Measurements from ENCODE around the gene ARMH3. TPM values are rescaled to one million over a fixed set of nuclear protein-coding genes. Genes with fewer than 3 reads are reported as not detected.
"Not testable (repeated sequence)": the region's sequence is repeated elsewhere in the genome, so short reads cannot be mapped to it uniquely, and the experiment has no call there.

Gene ARMH3
- total RNA-seq, 1 donor from 2014 or later: 34.4 TPM

DNA sequence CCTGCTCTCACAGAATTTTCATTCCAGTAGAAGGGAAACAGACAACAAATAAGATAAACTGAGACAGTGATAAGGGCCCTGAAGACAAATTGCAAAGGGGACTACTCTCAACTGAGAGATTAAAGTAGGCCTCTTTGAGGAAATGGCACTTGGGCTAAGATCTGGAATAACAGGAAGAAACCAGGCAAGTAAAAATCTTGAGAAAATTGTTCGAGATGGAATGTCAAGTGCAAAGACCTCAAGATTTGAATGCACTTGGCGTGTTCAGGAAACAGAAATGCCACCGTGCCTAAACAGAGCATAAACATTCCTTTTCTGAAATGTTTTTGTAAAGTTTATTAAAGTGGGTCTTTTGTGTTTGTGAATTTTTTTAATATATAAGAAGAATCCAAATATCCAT, 10.7 kb downstream of the ARMH3 start:
- H3K27ac Mint-ChIP-seq: peak overlapping the region; percentile 60
- TF ChIP-seq, protein P1, sequence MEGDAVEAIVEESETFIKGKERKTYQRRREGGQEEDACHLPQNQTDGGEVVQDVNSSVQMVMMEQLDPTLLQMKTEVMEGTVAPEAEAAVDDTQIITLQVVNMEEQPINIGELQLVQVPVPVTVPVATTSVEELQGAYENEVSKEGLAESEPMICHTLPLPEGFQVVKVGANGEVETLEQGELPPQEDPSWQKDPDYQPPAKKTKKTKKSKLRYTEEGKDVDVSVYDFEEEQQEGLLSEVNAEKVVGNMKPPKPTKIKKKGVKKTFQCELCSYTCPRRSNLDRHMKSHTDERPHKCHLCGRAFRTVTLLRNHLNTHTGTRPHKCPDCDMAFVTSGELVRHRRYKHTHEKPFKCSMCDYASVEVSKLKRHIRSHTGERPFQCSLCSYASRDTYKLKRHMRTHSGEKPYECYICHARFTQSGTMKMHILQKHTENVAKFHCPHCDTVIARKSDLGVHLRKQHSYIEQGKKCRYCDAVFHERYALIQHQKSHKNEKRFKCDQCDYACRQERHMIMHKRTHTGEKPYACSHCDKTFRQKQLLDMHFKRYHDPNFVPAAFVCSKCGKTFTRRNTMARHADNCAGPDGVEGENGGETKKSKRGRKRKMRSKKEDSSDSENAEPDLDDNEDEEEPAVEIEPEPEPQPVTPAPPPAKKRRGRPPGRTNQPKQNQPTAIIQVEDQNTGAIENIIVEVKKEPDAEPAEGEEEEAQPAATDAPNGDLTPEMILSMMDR (IDR thresholded peaks at IDR 0.05; ENCODE audit: unreplicated experiment): no peak
- peaks cover 18% of the 10 kb centered on the region for H3K4me1 Mint-ChIP-seq (ENCODE audit: low read depth)
- H3K4me3 Mint-ChIP-seq (ENCODE audit: low read depth): no peak overlapping the region
- H3K36me3 Mint-ChIP-seq (ENCODE audit: insufficient read depth): no peaks in the 10 kb centered on the region
- no peaks in the 10 kb centered on the region for H3K9me3 Mint-ChIP-seq (ENCODE audit: low read depth)
- H3K27me3 Mint-ChIP-seq: no peaks in the 10 kb centered on the region
- DNase-seq (ENCODE audit: low spot score, unreplicated experiment): no peak

DNA sequence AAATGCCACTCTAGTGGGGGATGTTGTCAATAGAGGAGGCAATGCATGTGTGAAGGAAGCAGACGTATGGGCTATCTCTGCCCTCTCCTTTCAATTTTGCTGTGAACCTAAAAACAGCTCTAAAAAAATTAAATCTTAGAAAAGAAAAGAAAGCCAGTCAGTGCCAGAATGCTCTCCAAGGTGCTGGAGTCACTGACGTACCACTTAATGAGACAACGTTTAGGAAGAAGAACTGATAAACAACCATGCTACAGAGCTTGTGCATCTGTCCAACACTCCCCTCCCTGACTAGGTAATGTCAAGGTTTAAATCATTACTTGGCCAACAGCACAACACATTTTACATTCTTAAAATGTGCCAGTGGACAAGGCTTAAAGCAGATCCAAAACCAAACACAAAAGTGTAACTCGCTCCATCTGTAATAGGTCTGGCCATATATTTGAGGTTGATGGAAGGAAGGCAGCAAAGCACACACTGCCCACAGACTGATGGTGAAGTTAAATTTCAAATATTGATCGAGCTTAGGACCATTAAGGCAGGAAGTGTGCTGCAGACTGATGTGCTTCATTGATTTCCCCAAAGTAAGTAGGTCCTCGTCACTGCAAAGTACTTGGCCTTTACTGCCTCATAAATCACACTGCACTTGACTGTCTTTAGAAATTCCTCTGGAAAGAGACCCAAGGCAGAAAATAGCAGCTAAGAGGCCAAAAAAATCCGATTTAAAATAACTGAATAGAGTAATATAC, 15.5 kb downstream of the ARMH3 start:
- H3K36me3 Mint-ChIP-seq (ENCODE audit: insufficient read depth): peaks cover 16% of the 10 kb centered on the region
- DNase-seq (ENCODE audit: low spot score, unreplicated experiment): no peak
- H3K27me3 Mint-ChIP-seq: no peaks in the 10 kb centered on the region
- no peaks in the 10 kb centered on the region for H3K9me3 Mint-ChIP-seq (ENCODE audit: low read depth)
- no peak overlapping the region for H3K27ac Mint-ChIP-seq
- H3K4me1 Mint-ChIP-seq (ENCODE audit: low read depth): peaks cover 21% of the 10 kb centered on the region
- TF ChIP-seq, protein P1 (IDR thresholded peaks at IDR 0.05; ENCODE audit: unreplicated experiment): no peak
- no peak overlapping the region for H3K4me3 Mint-ChIP-seq (ENCODE audit: low read depth)

DNA sequence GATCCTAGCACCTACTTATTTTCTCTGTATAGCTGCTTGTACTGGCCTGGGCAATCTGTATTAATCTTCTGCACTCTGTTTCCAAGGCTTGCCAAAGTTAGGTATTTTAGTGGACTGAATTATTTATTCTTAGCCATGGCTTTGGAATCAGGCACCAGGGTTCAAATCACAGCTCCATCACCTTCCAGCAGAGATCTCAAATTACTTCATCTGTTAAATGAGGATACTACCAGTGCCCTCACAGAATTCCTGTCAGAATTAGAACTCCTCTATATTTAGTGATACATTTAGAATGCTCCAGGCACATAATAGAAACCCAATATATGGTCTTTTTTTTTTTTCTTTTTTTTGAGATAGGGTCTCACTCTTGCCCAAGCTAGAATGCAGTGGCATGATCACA, 17.6 kb downstream of the ARMH3 start:
- DNase-seq (ENCODE audit: low spot score, unreplicated experiment): no peak
- Mint-ChIP-seq H3K4me3 (ENCODE audit: low read depth) (no peak overlapping the region), H3K4me1 (ENCODE audit: low read depth) (peaks cover 13% of the 10 kb centered on the region), H3K9me3 (ENCODE audit: low read depth) (no peaks in the 10 kb centered on the region), H3K27ac (no peak overlapping the region), H3K36me3 (ENCODE audit: insufficient read depth) (peaks cover 16% of the 10 kb centered on the region), H3K27me3 (no peaks in the 10 kb centered on the region)
- TF ChIP-seq, protein P1 (IDR thresholded peaks at IDR 0.05; ENCODE audit: unreplicated experiment): no peak

DNA sequence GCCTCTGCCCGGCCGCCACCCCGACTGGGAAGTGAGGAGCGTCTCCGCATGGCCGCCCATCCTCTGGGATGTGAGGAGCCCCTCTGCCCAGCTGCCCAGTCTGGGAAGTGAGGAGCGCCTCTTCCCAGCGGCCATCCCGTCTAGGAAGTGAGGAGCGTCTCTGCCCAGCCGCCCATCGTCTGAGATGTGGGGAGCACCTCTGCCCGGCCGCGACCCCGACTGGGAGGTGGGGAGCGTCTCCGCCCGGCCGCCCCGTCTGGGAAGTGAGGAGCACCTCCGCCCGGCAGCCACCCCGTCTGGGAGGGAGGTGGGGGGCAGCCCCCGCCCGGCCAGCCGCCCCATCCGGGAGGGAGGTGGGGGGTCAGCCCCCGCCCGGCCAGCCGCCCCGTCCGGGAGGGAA, 20.2 kb downstream of the ARMH3 start:
- not testable (repeated sequence) for H3K4me1 Mint-ChIP-seq (ENCODE audit: low read depth); H3K4me3 Mint-ChIP-seq (ENCODE audit: low read depth); H3K27ac Mint-ChIP-seq; H3K9me3 Mint-ChIP-seq (ENCODE audit: low read depth); DNase-seq (ENCODE audit: low spot score, unreplicated experiment); H3K27me3 Mint-ChIP-seq
- H3K36me3 Mint-ChIP-seq (ENCODE audit: insufficient read depth): peaks cover 31% of the 10 kb centered on the region

DNA sequence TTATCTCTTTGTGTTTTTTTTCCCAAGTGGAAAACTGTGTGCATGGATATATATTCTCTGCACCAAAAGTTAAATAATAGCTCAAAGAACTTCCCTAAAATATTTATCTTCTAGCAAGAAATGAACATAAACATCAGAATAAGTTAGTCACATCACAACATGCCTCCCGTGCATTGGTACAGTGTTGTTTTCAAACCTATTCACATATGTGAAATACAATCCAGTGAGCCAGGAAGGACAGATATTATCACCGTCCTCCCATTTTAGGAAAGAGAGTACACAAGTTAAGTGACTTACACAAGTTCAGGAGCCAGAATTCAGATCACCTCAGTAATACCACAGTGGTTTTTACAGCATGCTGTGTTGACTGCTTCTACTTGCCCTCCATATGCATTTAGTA, 22.2 kb downstream of the ARMH3 start:
- peaks cover 34% of the 10 kb centered on the region for H3K36me3 Mint-ChIP-seq (ENCODE audit: insufficient read depth)
- TF ChIP-seq, protein P1 (IDR thresholded peaks at IDR 0.05; ENCODE audit: unreplicated experiment): no peak

DNA sequence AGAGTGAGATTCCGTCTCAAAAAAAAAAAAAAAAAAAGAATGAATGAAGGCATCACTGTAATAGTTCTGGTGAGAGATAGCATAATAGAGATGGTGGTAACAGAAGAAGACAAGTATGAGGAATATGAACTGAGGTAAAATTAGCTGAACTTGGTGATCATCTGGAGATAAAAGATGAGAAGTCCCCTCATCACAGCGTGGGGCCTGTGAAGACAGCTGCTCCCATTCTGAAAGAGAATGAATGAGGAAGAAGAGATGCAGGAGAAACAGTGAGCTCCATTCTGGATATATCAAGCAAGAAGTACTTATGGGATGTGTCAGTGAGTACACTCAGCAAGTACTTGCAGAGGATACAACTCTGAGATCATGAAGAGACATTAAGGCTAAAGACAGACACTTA, 28.7 kb downstream of the ARMH3 start:
- TF ChIP-seq, protein P1 (IDR thresholded peaks at IDR 0.05; ENCODE audit: unreplicated experiment): no peak
- no peaks in the 10 kb centered on the region for H3K9me3 Mint-ChIP-seq (ENCODE audit: low read depth)
- H3K36me3 Mint-ChIP-seq (ENCODE audit: insufficient read depth): peaks cover 27% of the 10 kb centered on the region
- H3K4me1 Mint-ChIP-seq (ENCODE audit: low read depth): no peaks in the 10 kb centered on the region
- no peak overlapping the region for H3K4me3 Mint-ChIP-seq (ENCODE audit: low read depth)
- no peaks in the 10 kb centered on the region for H3K27me3 Mint-ChIP-seq
- no peak overlapping the region for H3K27ac Mint-ChIP-seq
- no peak for DNase-seq (ENCODE audit: low spot score, unreplicated experiment)

More for the DNA sequence above, 22.2 kb downstream of the ARMH3 start:
- Mint-ChIP-seq H3K27me3 (no peaks in the 10 kb centered on the region), H3K4me3 (ENCODE audit: low read depth) (no peak overlapping the region), H3K9me3 (ENCODE audit: low read depth) (no peaks in the 10 kb centered on the region), H3K4me1 (ENCODE audit: low read depth) (no peaks in the 10 kb centered on the region), H3K27ac (no peak overlapping the region)
- no peak for DNase-seq (ENCODE audit: low spot score, unreplicated experiment)

All from progenitor cell of endocrine pancreas (in vitro differentiated cells).